HG02884 (cell line): ENCODE data around the gene FSD2.
"Not testable (repeated sequence)": the region's sequence is repeated elsewhere in the genome, so short reads cannot be mapped to it uniquely, and the experiment has no call there.

Experiments
- ATAC-seq: cut with Tn5 transposase; IDR thresholded peaks from one replicate; pipeline ENCODE4 v1.9.1; 2021; ENCODE audit warnings: mild to moderate bottlenecking, moderate library complexity; ENCODE audit not compliant: unreplicated experiment

FSD2 gene

GRCh38 chr15:82831894-82832600 is 26.2 kb upstream of the FSD2 start:
- no peak for ATAC-seq

DNA sequence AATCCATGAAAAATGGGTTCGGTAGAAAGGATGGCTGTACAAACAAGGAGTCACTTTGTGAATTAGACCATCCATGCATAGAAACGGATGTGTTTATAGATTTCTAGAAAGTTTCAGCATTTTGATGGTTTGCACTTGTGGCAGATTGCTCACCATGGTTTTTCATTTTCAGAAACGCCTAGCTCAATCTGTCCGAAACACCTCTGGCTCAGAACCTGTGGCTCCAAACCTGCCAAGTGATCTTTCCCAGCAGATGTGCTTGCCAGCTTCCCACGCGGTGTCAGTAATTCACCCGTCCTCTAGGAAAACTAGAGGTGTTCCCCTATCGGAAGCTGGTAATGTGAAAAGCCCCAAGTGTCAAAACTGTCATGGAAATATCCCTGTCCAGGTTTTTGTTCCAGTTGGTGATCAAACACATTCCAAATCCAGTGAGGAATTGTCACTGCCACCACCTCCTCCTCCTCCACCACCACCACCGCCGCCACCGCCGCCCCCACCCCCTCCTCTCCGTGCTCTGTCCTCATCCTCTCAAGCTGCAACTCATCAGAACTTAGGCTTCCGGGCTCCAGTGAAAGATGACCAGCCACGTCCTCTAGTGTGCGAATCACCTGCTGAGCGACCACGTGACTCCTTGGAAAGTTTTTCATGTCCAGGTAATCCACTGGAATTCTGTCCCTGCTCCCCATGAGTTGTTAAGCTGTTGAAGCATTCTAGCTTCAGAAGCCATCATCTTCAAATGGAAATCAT is 24.7 kb upstream of the FSD2 start:
- ATAC-seq: no peak

DNA sequence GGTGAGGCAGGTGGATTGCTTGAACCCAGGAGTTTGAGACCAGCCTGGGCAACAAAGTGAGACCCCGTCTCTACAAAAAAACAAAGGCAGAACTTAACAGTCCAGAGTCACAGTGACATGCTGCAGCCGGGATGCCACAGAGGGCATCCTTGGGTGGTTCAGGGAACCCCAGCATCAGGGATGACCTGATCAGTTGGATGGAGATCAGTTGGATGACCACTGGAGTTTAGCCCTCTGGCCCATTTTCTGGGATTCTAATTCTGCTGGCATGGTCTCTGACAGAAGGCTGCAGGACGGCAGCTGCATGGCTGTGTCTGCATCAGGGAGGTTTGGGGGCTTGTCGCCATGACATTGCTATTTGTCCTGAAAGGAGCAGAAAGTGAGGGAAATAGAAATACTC is 23.4 kb upstream of the FSD2 start:
- no peak for ATAC-seq

- no peak for ATAC-seq
These were observed 22.2 kb upstream of the FSD2 start for GRCh38 chr15:82828075-82828474.

DNA sequence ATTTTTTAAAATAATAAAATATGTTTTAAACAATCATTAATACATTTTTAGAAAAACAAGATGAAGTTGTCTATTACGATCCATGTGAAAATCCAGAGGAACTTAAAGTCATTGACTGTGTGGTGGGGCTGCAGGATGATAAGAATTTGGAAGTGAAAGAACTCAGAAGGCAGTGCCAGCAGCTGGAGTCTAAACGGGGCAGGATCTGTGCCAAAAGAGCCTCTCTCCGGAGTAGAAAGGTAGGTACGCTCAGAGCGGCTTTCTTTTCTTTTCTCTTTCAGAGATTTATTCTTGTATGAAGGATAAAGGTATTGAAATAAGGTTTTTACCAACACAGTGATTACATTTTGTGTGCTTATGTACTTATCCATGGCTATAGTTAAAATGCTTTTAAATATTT is 17.2 kb upstream of the FSD2 start:
- no peak for ATAC-seq

DNA sequence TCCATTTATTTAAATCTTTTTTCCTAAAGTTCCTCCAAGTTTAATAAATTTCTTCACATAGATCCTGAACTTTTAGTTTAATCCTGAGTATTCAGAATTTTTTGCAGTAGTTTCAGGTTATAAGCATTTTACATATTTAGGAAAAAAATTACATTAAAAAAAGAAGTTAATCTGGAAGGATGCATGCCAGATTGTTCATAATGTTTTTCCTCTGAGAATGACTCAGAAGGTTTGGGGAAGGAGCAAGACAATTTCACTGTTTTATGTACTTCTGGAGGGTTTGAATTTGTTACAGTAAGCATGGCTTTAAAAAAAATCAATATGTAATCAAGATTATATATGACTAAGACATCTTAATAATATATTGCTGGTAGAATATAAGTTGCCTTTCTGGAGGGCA is 16.0 kb upstream of the FSD2 start:
- ATAC-seq: not testable (repeated sequence)

- ATAC-seq: not testable (repeated sequence)
These were observed 15.5 kb upstream of the FSD2 start for GRCh38 chr15:82821396-82821795.

DNA sequence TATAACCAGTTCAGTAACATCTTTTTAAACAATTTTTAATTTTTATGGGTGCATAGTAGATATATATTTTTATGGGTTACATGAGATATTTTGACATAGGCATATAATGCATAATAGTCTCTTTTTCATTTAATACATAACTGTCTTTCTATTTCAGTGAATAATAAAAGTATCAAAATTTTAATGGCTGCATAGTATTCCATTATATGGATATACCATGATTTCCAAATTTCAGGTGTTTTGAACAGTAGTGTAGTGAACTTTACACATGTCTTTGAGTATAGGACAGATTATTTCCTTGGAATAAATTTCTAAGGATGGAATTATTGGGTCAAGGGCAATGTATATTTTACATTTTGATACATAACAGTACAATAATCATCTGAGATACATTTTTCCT is 14.3 kb upstream of the FSD2 start:
- no peak for ATAC-seq

DNA sequence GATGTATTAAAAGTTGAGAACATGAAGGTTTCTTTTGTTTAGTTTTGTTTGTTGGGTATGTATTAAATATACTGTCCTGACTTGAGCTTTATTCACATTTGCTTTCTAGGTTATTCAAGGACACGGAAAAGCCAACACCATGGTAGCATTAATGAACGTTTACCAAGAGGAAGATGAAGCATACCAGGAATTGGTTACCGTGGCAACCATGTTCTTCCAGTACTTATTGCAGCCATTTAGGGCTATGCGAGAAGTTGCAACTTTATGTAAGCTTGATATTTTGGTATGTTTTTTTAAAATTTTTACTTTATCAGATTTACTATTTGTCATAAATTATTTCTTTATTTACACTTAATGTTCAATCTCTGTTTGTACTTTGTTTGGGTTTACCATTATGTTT is 7.1 kb upstream of the FSD2 start:
- ATAC-seq: no peak

GRCh38 chr15:82810890-82811426 is 5.1 kb upstream of the FSD2 start:
- no peak for ATAC-seq

GRCh38 chr15:82810061-82810889 is 4.4 kb upstream of the FSD2 start:
- peak; percentile 7 for ATAC-seq

DNA sequence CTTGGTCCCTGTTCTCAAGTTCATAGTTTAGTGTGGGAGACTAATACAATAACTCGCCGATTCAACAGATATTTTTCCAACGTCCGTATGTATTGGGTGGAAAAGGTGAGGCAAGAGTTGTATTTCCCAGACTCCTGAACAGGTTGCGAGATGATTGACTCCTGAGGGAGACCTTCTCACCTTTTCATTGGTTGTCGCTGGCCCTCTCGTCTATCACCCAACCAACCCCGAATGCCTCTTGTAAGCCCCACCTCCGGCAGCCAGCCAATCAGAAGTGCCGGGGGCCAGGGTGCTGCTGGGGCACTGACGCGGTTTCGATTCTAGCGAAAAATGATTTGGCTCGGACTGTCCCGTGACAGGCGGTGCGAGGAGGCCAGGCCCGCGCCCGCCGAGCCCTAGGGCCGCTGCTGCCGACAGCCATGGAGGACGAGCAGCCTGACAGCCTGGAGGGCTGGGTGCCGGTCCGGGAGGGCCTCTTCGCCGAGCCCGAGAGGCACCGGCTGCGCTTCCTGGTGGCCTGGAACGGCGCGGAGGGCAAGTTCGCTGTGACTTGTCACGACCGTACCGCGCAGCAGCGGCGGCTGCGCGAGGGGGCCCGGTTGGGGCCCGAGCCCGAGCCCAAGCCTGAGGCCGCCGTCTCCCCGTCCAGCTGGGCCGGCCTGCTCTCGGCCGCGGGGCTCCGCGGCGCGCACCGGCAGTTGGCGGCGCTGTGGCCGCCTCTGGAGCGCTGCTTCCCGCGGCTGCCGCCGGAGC is 3.6 kb upstream of the FSD2 start, which contains the start of gene WHAMM:
Gene WHAMM (plus strand): TSS at position 321 of the 753 bp plus-strand sequence. CDS start 99 bp downstream, at position 420.
- ATAC-seq: peak; percentile 81

- no peak for ATAC-seq
These were observed 2.8 kb upstream of the FSD2 start for GRCh38 chr15:82808634-82809041.

GRCh38 chr15:82807920-82808633 is 2.2 kb upstream of the FSD2 start:
- no peak for ATAC-seq

GRCh38 chr15:82804575-82804949 is 1.3 kb downstream of the FSD2 start:
- no peak for ATAC-seq

GRCh38 chr15:82803793-82804574 is 1.9 kb downstream of the FSD2 start:
- ATAC-seq: no peak

DNA sequence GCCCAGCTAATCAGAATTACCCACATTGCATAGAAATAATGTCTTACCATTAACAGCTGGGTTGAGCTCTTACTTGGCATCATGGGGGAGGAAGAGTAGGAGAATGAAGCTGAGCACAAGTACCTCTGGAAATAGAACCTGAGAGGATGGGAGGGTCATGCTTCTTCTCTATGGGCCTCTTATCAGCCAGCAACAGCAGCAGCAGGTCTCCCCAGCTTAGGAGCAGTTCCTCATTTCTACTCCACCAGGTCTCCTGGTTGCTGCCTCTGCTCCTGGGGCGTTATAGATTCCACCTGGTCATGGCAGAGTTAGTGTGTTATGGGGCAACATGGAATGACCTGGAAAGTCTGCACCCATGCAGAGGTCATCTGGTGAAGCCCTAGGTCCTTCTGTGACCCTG is 3.4 kb downstream of the FSD2 start:
- no peak for ATAC-seq

GRCh38 chr15:82799183-82799841 is 6.6 kb downstream of the FSD2 start:
- ATAC-seq: no peak
